AG04450 (cell line): Measurements from ENCODE around the gene SH3D19. TPM values are rescaled to one million over a fixed set of nuclear protein-coding genes. Genes with fewer than 3 reads are reported as not detected.

ENCODE experiments used
- CTCF ChIA-PET: fragments of 300-600, 350-600 bp; formaldehyde crosslinking; extraction: SDS; loops from one replicate; lab custom pipeline; 2022; ENCODE audit warnings: antibody characterized with exemption, inconsistent platforms; lab: Charles Lee
- POLR2A ChIA-PET: fragments of 350-600 bp; formaldehyde crosslinking; extraction: SDS; loops from one replicate; lab custom pipeline; 2021; ENCODE audit warnings: antibody characterized with exemption, inconsistent platforms; lab: Yijun Ruan, JAX
- DNase-seq: peaks from one replicate; pipeline ENCODE4 v3.0.0-alpha.2; 2011; ENCODE audit warnings: low read depth, low spot score
- H3K27ac ChIP-seq: one replicate; pipeline ENCODE4 v1.5.1; 2012; ENCODE audit warnings: low read depth, low read length, control low read depth
- H3K27me3 ChIP-seq: one replicate; pipeline ENCODE4 v1.6.0; 2012; ENCODE audit warnings: low read length; ENCODE audit not compliant: control insufficient read depth, insufficient read depth
- H3K4me3 ChIP-seq: 2 replicates; pipeline ENCODE4 v1.5.1; 2011; ENCODE audit warnings: mild to moderate bottlenecking, low read depth, low read length, control low read depth
- H3K9me3 ChIP-seq: 2 replicates; pipeline ENCODE4 v1.5.1; 2012; ENCODE audit warnings: low read length; ENCODE audit not compliant: control insufficient read depth, insufficient read depth
- CTCF ChIP-seq: IDR thresholded peaks from 2 replicates; pipeline ENCODE4 v1.5.1; 2011; ENCODE audit warnings: low read depth, low read length, control low read depth, inconsistent platforms
- polyA plus RNA-seq: library from polyadenylated mRNA; depleted of rRNA; stranded (reverse); fragments of >200 nt; gene quantifications from 2 replicates; pipeline ENCODE4 v1.2.3, GENCODE V29; 2011

The SH3D19 gene
- polyA plus RNA-seq, 1 experiment = 32.6 TPM

DNA sequence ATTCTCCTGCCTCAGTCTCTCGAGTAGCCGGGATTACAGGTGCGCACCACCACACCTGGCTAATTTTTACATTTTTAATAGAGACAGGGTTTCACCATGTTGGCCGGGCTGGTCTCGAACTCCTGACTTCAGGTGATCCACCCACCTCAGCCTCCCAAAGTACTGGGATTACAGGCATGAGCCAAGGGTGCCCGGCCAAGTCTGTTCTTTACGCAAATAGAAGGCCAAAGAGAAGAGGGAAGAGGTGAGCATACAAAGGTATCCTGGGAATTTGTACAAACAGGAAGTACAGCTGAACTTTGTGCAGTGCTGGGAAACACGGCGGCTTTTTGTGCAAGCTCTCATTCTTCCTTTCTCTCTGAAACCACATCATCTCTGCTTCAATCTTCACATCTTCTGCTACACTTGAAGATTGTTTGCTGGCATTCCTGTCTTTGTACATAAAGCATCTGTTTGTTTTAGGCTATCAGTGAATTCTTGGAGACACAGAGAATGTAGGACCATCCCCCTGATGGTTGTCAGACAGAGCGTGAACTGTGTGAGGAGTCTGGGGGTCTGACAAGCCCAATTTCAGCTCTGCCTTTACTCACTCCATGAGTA, 120.4 kb downstream of the SH3D19 start:
- CTCF ChIA-PET = interaction anchor here (0.6 kb wide), 1 partner anchor 87 kb away, joined by 3 read pairs; no protein-coding TSS in a partner anchor
- Histone ChIP-seq H3K27me3 (no peaks in the 10 kb centered on the region), H3K9me3 (no peaks in the 10 kb centered on the region), H3K4me3 (no peak overlapping the region), H3K27ac (no peak overlapping the region)
- TF ChIP-seq CTCF = no peak
- POLR2A ChIA-PET = no interaction called here
- no peak for DNase-seq

DNA sequence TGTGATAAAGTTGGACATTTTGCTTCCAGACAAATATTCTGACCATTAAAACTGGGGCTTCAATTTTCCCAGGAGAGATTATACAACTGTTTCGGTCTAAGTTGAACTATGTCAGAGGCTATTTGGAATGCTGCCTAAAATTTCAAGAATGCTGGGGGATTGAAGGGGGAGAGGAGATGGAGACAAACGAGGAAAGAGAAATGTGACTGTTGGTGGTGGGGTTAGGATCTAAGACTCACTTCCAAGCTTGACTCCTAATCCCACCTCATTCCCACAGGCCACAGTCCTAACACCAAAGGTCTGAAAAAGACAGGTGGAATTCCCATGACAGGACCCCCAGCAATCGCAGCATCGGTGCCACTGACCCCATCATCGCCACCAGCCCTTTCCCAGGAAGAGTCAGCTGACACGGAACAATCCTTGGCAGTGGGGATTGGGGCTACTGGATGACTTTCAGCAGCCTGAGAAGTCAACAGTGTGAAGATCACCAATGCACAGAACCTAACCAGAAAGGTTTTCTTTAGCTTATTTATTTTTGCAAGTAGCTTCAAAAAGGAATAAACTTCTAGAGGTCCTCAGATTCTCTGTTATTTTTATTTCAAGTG, 122.5 kb downstream of the SH3D19 start:
- DNase-seq = no peak
- ChIA-PET CTCF (interaction anchor here (2.0 kb wide), 1 partner anchor 86 kb away, joined by 5 read pairs; no protein-coding TSS in a partner anchor), POLR2A (interaction anchor here (1.0 kb wide), 1 partner anchor 21 kb away, joined by 5 read pairs; no protein-coding TSS in a partner anchor)
- no peak for TF ChIP-seq CTCF
- H3K27ac ChIP-seq = no peak overlapping the region
- H3K27me3 ChIP-seq = no peaks in the 10 kb centered on the region
- no peaks in the 10 kb centered on the region for H3K9me3 ChIP-seq
- no peak overlapping the region for H3K4me3 ChIP-seq

DNA sequence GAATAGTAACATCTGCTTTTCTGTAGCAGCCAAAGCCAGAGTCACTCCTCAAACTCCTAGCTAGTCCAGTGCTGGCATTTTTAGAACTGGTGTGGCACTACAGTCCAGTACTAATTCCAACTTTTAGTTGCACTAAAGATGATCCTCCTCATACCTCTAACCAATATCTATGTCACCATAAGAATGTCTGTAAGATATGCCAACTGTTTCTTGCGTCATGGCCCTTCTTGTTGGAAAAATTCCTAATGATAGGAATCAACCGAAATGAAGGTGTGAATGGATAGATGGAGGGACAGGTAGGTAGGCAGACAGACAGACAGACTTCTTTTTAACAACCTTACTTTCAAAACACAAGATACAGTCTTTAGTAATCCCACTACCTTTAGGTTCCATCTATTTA, 123.0 kb downstream of the SH3D19 start:
- no peak for DNase-seq
- Histone ChIP-seq H3K9me3 (no peaks in the 10 kb centered on the region), H3K27me3 (no peaks in the 10 kb centered on the region), H3K4me3 (no peak overlapping the region), H3K27ac (no peak overlapping the region)
- TF ChIP-seq CTCF = no peak
- ChIA-PET POLR2A (no interaction called here), CTCF (interaction anchor here (2.0 kb wide), 1 partner anchor 85 kb away, joined by 5 read pairs; no protein-coding TSS in a partner anchor)

- no peaks in the 10 kb centered on the region for H3K9me3 ChIP-seq
- DNase-seq = no peak
- CTCF ChIA-PET = no interaction called here
- POLR2A ChIA-PET = no interaction called here
- H3K27me3 ChIP-seq = no peaks in the 10 kb centered on the region
- H3K4me3 ChIP-seq = no peak overlapping the region
- no peak for TF ChIP-seq CTCF
- no peak overlapping the region for H3K27ac ChIP-seq
Observed at GRCh38 chr4:151199319-151200190, 125.8 kb downstream of the SH3D19 start.
